ENCODE data around the gene SLC6A3.

DNA sequence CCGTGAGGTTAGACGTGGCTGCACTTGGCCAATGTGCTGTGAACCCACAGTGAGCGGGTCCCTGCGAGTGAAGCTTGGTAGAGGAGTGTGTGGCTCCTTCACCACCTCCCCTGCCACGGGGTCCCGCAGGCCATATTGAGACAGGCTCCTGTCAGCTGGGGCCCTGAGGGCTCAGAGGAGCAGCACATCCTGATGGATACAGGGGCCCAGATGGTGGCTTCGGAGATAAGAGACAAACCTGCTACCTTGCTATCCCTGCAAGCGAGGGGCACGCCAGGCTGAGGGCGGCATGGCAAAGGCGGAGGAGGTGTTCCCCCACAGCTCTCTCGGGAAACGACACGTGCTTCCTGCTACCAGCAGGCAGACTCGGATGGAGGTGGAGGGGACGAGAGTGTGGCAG is 33.1 kb downstream of the SLC6A3 start:
- TF ChIP-seq, protein P1, sequence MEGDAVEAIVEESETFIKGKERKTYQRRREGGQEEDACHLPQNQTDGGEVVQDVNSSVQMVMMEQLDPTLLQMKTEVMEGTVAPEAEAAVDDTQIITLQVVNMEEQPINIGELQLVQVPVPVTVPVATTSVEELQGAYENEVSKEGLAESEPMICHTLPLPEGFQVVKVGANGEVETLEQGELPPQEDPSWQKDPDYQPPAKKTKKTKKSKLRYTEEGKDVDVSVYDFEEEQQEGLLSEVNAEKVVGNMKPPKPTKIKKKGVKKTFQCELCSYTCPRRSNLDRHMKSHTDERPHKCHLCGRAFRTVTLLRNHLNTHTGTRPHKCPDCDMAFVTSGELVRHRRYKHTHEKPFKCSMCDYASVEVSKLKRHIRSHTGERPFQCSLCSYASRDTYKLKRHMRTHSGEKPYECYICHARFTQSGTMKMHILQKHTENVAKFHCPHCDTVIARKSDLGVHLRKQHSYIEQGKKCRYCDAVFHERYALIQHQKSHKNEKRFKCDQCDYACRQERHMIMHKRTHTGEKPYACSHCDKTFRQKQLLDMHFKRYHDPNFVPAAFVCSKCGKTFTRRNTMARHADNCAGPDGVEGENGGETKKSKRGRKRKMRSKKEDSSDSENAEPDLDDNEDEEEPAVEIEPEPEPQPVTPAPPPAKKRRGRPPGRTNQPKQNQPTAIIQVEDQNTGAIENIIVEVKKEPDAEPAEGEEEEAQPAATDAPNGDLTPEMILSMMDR (IDR thresholded peaks at IDR 0.05) = no peak
- TF ChIP-seq, protein P2, sequence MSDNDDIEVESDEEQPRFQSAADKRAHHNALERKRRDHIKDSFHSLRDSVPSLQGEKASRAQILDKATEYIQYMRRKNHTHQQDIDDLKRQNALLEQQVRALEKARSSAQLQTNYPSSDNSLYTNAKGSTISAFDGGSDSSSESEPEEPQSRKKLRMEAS (CRISPR knock-in tag; IDR thresholded peaks at IDR 0.05) = no peak
- TF ChIP-seq, protein P3, sequence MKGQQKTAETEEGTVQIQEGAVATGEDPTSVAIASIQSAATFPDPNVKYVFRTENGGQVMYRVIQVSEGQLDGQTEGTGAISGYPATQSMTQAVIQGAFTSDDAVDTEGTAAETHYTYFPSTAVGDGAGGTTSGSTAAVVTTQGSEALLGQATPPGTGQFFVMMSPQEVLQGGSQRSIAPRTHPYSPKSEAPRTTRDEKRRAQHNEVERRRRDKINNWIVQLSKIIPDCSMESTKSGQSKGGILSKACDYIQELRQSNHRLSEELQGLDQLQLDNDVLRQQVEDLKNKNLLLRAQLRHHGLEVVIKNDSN (CRISPR knock-in tag; IDR thresholded peaks at IDR 0.05) = no peak
- TF ChIP-seq GABPB1 (CRISPR knock-in tag; IDR thresholded peaks at IDR 0.05) = no peak
- TF ChIP-seq FOXJ3 (CRISPR knock-in tag; IDR thresholded peaks at IDR 0.05; ENCODE audit: borderline replicate concordance) = no peak
- TF ChIP-seq ZNF138 (CRISPR knock-in tag; conservative IDR thresholded peaks at IDR 0.05) = no peak
- no peak; the same call in 1 of the 2 replicates for TF ChIP-seq FOXP1 (CRISPR knock-in tag; IDR thresholded peaks at IDR 0.05; ENCODE audit: borderline replicate concordance)
- TF ChIP-seq HMGA2 (CRISPR knock-in tag; IDR thresholded peaks at IDR 0.05) = no peak
